Measurements from ENCODE around the gene PRKRA.

DNA sequence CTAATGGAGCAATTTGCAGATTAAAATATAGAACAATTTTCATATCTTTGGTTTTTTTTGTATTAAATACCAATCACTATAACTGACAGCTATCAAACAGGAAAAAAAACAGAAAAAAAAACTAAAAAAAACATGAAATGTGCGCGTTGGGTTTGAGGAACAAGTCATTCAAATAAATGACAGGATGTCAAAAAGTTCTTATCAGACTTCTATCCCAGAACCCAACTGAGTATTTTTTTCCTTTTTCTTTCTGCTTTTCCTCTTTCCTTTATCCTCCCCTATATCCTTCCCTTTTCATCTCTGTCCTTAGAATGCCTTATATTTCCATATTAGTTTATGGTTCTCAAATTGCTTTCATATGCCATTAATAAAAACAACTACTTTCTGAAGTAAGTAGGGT is 14.3 kb downstream of the PRKRA start:
- TF ChIP-seq, protein P1, sequence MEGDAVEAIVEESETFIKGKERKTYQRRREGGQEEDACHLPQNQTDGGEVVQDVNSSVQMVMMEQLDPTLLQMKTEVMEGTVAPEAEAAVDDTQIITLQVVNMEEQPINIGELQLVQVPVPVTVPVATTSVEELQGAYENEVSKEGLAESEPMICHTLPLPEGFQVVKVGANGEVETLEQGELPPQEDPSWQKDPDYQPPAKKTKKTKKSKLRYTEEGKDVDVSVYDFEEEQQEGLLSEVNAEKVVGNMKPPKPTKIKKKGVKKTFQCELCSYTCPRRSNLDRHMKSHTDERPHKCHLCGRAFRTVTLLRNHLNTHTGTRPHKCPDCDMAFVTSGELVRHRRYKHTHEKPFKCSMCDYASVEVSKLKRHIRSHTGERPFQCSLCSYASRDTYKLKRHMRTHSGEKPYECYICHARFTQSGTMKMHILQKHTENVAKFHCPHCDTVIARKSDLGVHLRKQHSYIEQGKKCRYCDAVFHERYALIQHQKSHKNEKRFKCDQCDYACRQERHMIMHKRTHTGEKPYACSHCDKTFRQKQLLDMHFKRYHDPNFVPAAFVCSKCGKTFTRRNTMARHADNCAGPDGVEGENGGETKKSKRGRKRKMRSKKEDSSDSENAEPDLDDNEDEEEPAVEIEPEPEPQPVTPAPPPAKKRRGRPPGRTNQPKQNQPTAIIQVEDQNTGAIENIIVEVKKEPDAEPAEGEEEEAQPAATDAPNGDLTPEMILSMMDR (conservative IDR thresholded peaks at IDR 0.05) = no peak
- no peak for TF ChIP-seq ZFX (IDR thresholded peaks at IDR 0.05)
